ENCODE measurements around the gene IL17RB.

Gene IL17RB

DNA sequence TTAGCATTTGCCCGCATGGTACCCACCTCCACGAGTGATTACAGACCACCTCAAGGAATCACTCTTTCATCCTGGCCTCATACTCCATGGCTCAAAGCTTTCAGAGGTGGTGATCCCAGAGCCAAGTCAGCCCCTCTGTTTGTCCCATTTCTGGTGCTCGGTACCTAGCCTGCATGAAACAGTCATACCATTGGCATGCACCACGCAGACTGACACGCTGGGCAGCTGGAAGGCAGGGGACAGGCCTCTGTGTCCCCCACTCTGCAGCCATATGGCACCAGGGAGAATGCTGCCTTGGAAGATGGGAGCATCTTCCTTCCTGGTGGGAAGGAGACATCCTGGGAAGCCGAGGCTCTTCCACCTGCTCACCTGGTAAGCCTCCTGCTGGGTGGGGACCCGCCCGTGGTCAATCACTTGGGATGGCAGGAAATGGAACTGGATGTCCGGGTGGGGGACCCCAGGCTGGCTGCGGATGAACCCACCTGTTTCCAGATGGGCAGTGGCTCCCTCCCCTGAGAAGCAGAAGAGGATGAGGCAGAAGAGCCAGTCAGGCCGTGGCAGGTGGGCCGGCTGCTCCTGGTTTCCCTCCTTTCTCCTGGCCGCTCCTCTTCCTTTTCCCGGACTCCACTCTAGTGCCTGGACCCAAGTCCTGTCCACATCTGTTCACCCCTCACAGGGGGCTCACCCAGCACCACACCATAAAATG is 27.1 kb upstream of the IL17RB start:
- no peaks in the 10 kb centered on the region for H3K9me3 ChIP-seq (ENCODE audit: insufficient read depth, low read length)
- no peaks in the 10 kb centered on the region for H3F3A ChIP-seq (ENCODE audit: insufficient read depth)
- no peaks in the 10 kb centered on the region for H3K27me3 ChIP-seq (ENCODE audit: low read length)
- no peaks in the 10 kb centered on the region; the same call in 1 of the 2 replicates for H3K79me2 ChIP-seq (ENCODE audit: insufficient read depth, low read length)
- H3K4me2 ChIP-seq (ENCODE audit: low read depth, low read length, poor library complexity, severe bottlenecking) = no peak overlapping the region
- H3K9ac ChIP-seq (ENCODE audit: low read length) = no peak overlapping the region
- no peak overlapping the region for H3K4me3 ChIP-seq (ENCODE audit: insufficient read depth, low read length, poor library complexity, severe bottlenecking)
- TF ChIP-seq, protein P1, sequence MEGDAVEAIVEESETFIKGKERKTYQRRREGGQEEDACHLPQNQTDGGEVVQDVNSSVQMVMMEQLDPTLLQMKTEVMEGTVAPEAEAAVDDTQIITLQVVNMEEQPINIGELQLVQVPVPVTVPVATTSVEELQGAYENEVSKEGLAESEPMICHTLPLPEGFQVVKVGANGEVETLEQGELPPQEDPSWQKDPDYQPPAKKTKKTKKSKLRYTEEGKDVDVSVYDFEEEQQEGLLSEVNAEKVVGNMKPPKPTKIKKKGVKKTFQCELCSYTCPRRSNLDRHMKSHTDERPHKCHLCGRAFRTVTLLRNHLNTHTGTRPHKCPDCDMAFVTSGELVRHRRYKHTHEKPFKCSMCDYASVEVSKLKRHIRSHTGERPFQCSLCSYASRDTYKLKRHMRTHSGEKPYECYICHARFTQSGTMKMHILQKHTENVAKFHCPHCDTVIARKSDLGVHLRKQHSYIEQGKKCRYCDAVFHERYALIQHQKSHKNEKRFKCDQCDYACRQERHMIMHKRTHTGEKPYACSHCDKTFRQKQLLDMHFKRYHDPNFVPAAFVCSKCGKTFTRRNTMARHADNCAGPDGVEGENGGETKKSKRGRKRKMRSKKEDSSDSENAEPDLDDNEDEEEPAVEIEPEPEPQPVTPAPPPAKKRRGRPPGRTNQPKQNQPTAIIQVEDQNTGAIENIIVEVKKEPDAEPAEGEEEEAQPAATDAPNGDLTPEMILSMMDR (IDR thresholded peaks at IDR 0.05; ENCODE audit: insufficient read depth, low read length, poor library complexity, severe bottlenecking) = no peak
- no peak for TF ChIP-seq EZH2phosphoT487 (conservative IDR thresholded peaks at IDR 0.05; ENCODE audit: low read length)
- H3K27ac ChIP-seq (ENCODE audit: low read depth, low read length) = no peak overlapping the region
- no peak overlapping the region for H2AFZ ChIP-seq (ENCODE audit: low read depth, low read length, severe bottlenecking)
- no peaks in the 10 kb centered on the region for H3K9me2 ChIP-seq (replicated peaks; ENCODE audit: insufficient read depth, low read length)
- 0 out of 2 replicates have a peak, but pooled peaks cover 2% of the 10 kb centered on the region for H3K36me3 ChIP-seq (ENCODE audit: low read length)
- no peaks in the 10 kb centered on the region for H4K20me1 ChIP-seq (ENCODE audit: low read depth, low read length)

DNA sequence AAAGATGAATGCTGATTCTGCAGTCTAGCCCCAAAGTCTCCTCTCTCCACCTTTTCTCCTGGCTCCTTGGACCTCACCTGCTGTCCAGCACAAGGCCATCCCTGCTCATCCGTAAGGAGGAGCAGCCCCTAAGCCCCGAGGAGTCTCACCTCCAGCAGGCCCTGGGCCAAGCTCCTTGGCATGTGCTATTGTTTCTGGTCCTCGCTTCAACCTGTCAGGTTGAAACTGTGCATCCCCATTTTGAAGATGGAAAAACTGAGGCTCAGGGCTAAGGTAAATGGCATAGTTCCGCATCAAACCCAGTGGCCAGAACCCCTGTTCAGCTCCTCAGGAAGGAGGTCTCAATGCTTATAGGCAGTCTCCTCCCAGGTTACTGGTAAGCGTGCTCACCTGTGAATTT is 26.3 kb upstream of the IL17RB start:
- no peak for TF ChIP-seq EZH2phosphoT487 (conservative IDR thresholded peaks at IDR 0.05; ENCODE audit: low read length)
- TF ChIP-seq, protein P1 (IDR thresholded peaks at IDR 0.05; ENCODE audit: insufficient read depth, low read length, poor library complexity, severe bottlenecking) = no peak
- Histone ChIP-seq H3K9ac (ENCODE audit: low read length) (no peak overlapping the region), H4K20me1 (ENCODE audit: low read depth, low read length) (no peaks in the 10 kb centered on the region), H3K79me2 (ENCODE audit: insufficient read depth, low read length) (no peaks in the 10 kb centered on the region; the same call in 1 of the 2 replicates), H3F3A (ENCODE audit: insufficient read depth) (no peaks in the 10 kb centered on the region), H3K36me3 (ENCODE audit: low read length) (0 out of 2 replicates have a peak, but pooled peaks cover 2% of the 10 kb centered on the region), H3K27me3 (ENCODE audit: low read length) (no peaks in the 10 kb centered on the region), H3K9me3 (ENCODE audit: insufficient read depth, low read length) (no peaks in the 10 kb centered on the region), H3K9me2 (replicated peaks; ENCODE audit: insufficient read depth, low read length) (no peaks in the 10 kb centered on the region), H3K4me3 (ENCODE audit: insufficient read depth, low read length, poor library complexity, severe bottlenecking) (no peak overlapping the region), H3K27ac (ENCODE audit: low read depth, low read length) (no peak overlapping the region), H2AFZ (ENCODE audit: low read depth, low read length, severe bottlenecking) (no peak overlapping the region), H3K4me2 (ENCODE audit: low read depth, low read length, poor library complexity, severe bottlenecking) (no peak overlapping the region)

DNA sequence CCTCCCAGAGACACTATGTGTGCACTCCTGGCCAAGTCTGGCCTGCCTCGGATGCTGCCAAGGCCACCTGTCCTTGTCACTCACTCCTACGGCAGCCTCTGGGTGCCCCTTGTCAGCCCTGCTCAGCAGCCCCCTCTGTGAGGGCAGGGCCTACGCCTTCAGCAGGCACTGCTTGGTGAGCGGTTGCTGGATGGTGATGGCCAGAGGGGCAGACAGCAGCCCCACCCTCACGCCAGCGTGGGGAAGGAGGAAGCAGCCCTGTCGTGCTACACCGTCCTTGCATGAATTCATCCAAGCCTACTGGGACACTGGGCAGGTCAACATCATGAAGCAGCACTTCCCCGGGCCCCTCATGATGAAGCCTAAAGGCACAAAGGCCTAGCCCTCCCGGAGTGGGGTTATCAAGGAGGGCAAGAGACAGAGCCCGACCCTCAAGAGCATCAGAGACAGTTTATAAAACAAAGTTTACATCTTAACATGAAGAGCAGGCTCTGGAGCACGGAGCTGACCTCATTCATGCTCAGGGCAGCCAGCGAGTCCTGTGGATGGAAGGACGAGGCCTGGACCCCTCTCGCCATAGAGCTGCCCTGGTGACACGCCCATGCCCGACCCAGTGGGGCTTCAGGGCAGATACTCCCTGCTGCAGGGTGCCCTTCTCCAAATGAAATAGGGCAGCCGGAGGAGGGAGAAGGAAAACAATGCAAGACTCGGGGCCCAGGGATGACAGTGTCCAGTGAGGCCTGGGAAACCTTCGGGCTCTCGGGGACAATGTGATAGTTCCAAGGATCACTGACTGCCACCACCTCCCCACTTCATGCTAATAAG is 25.4 kb upstream of the IL17RB start:
- Histone ChIP-seq H3K9me3 (ENCODE audit: insufficient read depth, low read length) (no peaks in the 10 kb centered on the region), H3K9me2 (replicated peaks; ENCODE audit: insufficient read depth, low read length) (no peaks in the 10 kb centered on the region), H3K79me2 (ENCODE audit: insufficient read depth, low read length) (no peaks in the 10 kb centered on the region; the same call in 1 of the 2 replicates), H4K20me1 (ENCODE audit: low read depth, low read length) (no peaks in the 10 kb centered on the region), H3K4me3 (ENCODE audit: insufficient read depth, low read length, poor library complexity, severe bottlenecking) (no peak overlapping the region), H3K4me2 (ENCODE audit: low read depth, low read length, poor library complexity, severe bottlenecking) (no peak overlapping the region), H3F3A (ENCODE audit: insufficient read depth) (no peaks in the 10 kb centered on the region), H2AFZ (ENCODE audit: low read depth, low read length, severe bottlenecking) (no peak overlapping the region), H3K9ac (ENCODE audit: low read length) (no peak overlapping the region), H3K36me3 (ENCODE audit: low read length) (0 out of 2 replicates have a peak, but pooled peaks cover 2% of the 10 kb centered on the region), H3K27me3 (ENCODE audit: low read length) (no peaks in the 10 kb centered on the region), H3K27ac (ENCODE audit: low read depth, low read length) (no peak overlapping the region)
- TF ChIP-seq EZH2phosphoT487 (conservative IDR thresholded peaks at IDR 0.05; ENCODE audit: low read length) = no peak
- TF ChIP-seq, protein P1 (IDR thresholded peaks at IDR 0.05; ENCODE audit: insufficient read depth, low read length, poor library complexity, severe bottlenecking) = no peak
